BLaER1 (cell line): Measurements from ENCODE around the gene PHC2.

Experiments
- H3K27ac ChIP-seq: shearing (Covaris generic); formaldehyde crosslinking; 2 replicates; pipeline ENCODE4 v1.8.1; 2022
- H3K27me3 ChIP-seq: shearing (Covaris generic); formaldehyde crosslinking; 2 replicates; pipeline ENCODE4 v1.8.1; 2022
- H3K36me3 ChIP-seq: shearing (Covaris generic); formaldehyde crosslinking; 2 replicates; pipeline ENCODE4 v1.8.1; 2022
- H3K4me1 ChIP-seq: shearing (Covaris generic); formaldehyde crosslinking; 2 replicates; pipeline ENCODE4 v1.8.1; 2022
- H3K4me2 ChIP-seq: shearing (Covaris generic); formaldehyde crosslinking; 2 replicates; pipeline ENCODE4 v1.8.1; 2022
- H3K4me3 ChIP-seq: shearing (Covaris generic); formaldehyde crosslinking; 2 replicates; pipeline ENCODE4 v1.8.1; 2022
- H3K9ac ChIP-seq: shearing (Covaris generic); formaldehyde crosslinking; 2 replicates; pipeline ENCODE4 v1.8.1; 2022
- H3K9me3 ChIP-seq: shearing (Covaris generic); formaldehyde crosslinking; 2 replicates; pipeline ENCODE4 v1.8.1; 2022
- H4K20me1 ChIP-seq: shearing (Covaris generic); formaldehyde crosslinking; 2 replicates; pipeline ENCODE4 v1.8.1; 2022
- Cebpa-rat ChIP-seq: shearing (Covaris generic); IDR thresholded peaks from 2 replicates; pipeline ENCODE4 v1.8.1; 2022

PHC2 gene

DNA sequence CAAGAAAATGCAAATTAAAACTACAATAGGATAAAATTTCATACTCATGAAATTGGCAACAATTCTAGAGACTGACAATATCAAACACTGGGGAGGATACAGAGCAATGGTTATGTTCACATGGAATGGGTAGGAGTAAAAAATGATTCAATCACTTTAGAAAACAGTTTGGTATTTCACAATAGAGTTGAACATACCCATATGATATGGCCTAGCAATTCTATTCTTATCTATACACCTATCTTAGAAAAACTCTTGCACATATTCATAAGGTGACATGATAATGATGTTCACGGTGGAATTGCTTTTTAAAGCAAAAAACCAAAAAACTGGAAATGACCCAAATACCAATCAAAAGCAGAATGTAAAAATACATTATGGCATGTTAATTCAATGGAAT, 28.7 kb downstream of the PHC2 start:
- H4K20me1 ChIP-seq: no peaks in the 10 kb centered on the region
- no peak overlapping the region for H3K9ac ChIP-seq
- no peaks in the 10 kb centered on the region for H3K27me3 ChIP-seq
- H3K27ac ChIP-seq: no peak overlapping the region
- H3K4me3 ChIP-seq: no peak overlapping the region
- TF ChIP-seq Cebpa-rat: no peak
- H3K4me1 ChIP-seq: no peaks in the 10 kb centered on the region
- peaks cover 7% of the 10 kb centered on the region; the same call in 1 of the 2 replicates for H3K9me3 ChIP-seq
- H3K36me3 ChIP-seq: no peaks in the 10 kb centered on the region
- no peak overlapping the region for H3K4me2 ChIP-seq

DNA sequence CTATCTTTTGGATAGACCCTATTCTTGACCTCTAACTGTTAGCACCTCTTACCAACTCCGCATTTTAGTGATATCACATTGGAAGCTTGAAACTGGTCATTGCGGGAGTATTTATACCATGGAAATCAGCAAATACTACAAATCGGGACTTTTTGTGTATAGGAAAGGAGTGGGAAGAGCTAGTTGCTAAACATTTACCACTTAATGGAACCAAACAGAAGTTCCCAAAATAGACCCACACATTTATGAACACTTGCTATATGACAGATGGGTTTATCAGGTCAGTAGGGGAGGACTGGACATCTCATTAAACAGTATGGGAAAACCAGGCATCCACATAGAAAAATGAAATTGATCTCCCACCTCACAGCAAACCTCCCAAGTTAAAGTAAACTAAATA, 29.4 kb downstream of the PHC2 start:
- no peak overlapping the region for H3K9ac ChIP-seq
- peaks cover 4% of the 10 kb centered on the region; the same call in 1 of the 2 replicates for H3K9me3 ChIP-seq
- H3K4me1 ChIP-seq: no peaks in the 10 kb centered on the region
- H3K4me2 ChIP-seq: no peak overlapping the region
- no peaks in the 10 kb centered on the region for H3K27me3 ChIP-seq
- H3K27ac ChIP-seq: no peak overlapping the region
- no peaks in the 10 kb centered on the region for H3K36me3 ChIP-seq
- no peak for TF ChIP-seq Cebpa-rat
- no peak overlapping the region for H3K4me3 ChIP-seq
- no peaks in the 10 kb centered on the region for H4K20me1 ChIP-seq

- TF ChIP-seq Cebpa-rat: no peak
- Histone ChIP-seq H3K9me3 (no peaks in the 10 kb centered on the region), H4K20me1 (no peaks in the 10 kb centered on the region), H3K4me1 (no peaks in the 10 kb centered on the region), H3K36me3 (no peaks in the 10 kb centered on the region), H3K27me3 (no peaks in the 10 kb centered on the region), H3K4me2 (no peak overlapping the region), H3K9ac (no peak overlapping the region), H3K4me3 (no peak overlapping the region), H3K27ac (no peak overlapping the region)
These were observed 30.6 kb downstream of the PHC2 start for GRCh38 chr1:33400153-33400911.

DNA sequence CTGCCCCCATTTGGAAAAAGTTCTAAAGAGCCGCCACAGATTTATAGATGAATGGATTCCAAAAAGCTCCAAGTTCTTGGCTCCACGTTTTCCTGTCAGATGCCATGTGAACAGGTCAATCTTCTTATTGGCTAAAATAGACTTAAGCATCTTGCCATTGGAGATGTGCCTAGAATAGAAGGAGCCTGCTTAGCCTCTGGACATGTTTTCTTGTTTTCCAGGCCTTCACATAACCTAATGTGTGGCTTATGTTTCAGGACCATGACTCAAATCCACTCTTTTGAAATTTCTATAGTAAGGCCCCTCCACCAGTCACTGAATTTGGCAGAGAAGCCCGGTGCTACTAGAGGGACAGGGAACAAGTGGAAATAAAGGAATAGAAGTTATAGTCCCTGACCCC, 31.5 kb downstream of the PHC2 start:
- H3K9me3 ChIP-seq: no peaks in the 10 kb centered on the region
- no peak overlapping the region for H3K9ac ChIP-seq
- no peaks in the 10 kb centered on the region for H3K36me3 ChIP-seq
- H3K4me3 ChIP-seq: no peak overlapping the region
- H3K4me2 ChIP-seq: no peak overlapping the region
- no peaks in the 10 kb centered on the region for H4K20me1 ChIP-seq
- H3K27ac ChIP-seq: no peak overlapping the region
- no peaks in the 10 kb centered on the region for H3K4me1 ChIP-seq
- H3K27me3 ChIP-seq: no peaks in the 10 kb centered on the region
- no peak for TF ChIP-seq Cebpa-rat

- no peaks in the 10 kb centered on the region for H3K4me1 ChIP-seq
- H3K4me2 ChIP-seq: no peak overlapping the region
- no peak overlapping the region for H3K27ac ChIP-seq
- H3K4me3 ChIP-seq: no peak overlapping the region
- no peak for TF ChIP-seq Cebpa-rat
- H3K36me3 ChIP-seq: no peaks in the 10 kb centered on the region
- no peaks in the 10 kb centered on the region for H3K27me3 ChIP-seq
- H3K9ac ChIP-seq: no peak overlapping the region
- H4K20me1 ChIP-seq: no peaks in the 10 kb centered on the region
- no peaks in the 10 kb centered on the region for H3K9me3 ChIP-seq
These were observed 32.9 kb downstream of the PHC2 start for GRCh38 chr1:33397994-33398393.

- Histone ChIP-seq H4K20me1 (no peaks in the 10 kb centered on the region), H3K9me3 (no peaks in the 10 kb centered on the region), H3K27me3 (no peaks in the 10 kb centered on the region), H3K4me2 (no peak overlapping the region), H3K36me3 (no peaks in the 10 kb centered on the region), H3K9ac (no peak overlapping the region), H3K4me1 (no peaks in the 10 kb centered on the region), H3K27ac (no peak overlapping the region), H3K4me3 (no peak overlapping the region)
- TF ChIP-seq Cebpa-rat: no peak
These were observed 33.8 kb downstream of the PHC2 start for GRCh38 chr1:33397125-33397506.

- no peak overlapping the region for H3K9ac ChIP-seq
- no peak overlapping the region for H3K4me2 ChIP-seq
- H3K9me3 ChIP-seq: no peaks in the 10 kb centered on the region
- H3K27me3 ChIP-seq: no peaks in the 10 kb centered on the region
- TF ChIP-seq Cebpa-rat: no peak
- H3K4me3 ChIP-seq: no peak overlapping the region
- H3K36me3 ChIP-seq: no peaks in the 10 kb centered on the region
- no peak overlapping the region for H3K27ac ChIP-seq
- H4K20me1 ChIP-seq: no peaks in the 10 kb centered on the region
- no peaks in the 10 kb centered on the region for H3K4me1 ChIP-seq
These were observed 34.4 kb downstream of the PHC2 start for GRCh38 chr1:33396188-33397124.

DNA sequence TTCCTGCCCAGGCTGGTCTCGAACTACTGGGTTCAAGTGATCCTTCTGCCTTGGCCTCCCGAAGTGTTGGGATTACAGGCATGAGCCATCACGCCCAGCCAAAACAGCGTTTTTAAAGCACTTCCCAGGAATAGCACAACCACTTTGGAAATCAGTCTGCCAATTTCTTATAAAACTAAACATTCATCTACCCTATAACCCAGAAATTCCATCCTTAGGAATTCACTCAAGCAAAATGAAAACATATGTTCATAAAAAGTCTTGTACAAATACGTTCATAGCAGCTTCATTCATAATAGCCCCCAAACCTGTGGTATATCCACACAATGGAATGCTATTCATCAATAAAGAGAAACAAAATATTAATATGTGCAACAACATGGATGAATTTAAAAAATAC, 36.1 kb downstream of the PHC2 start:
- TF ChIP-seq Cebpa-rat: no peak
- H3K4me1 ChIP-seq: no peaks in the 10 kb centered on the region
- no peak overlapping the region for H3K4me3 ChIP-seq
- H3K27ac ChIP-seq: no peak overlapping the region
- no peaks in the 10 kb centered on the region for H4K20me1 ChIP-seq
- no peak overlapping the region for H3K9ac ChIP-seq
- no peak overlapping the region for H3K4me2 ChIP-seq
- no peaks in the 10 kb centered on the region for H3K27me3 ChIP-seq
- H3K9me3 ChIP-seq: no peaks in the 10 kb centered on the region
- no peaks in the 10 kb centered on the region for H3K36me3 ChIP-seq

- no peak for TF ChIP-seq Cebpa-rat
- Histone ChIP-seq H3K36me3 (no peaks in the 10 kb centered on the region), H3K4me1 (no peaks in the 10 kb centered on the region), H4K20me1 (no peaks in the 10 kb centered on the region), H3K4me2 (no peak overlapping the region), H3K27me3 (no peaks in the 10 kb centered on the region), H3K9ac (no peak overlapping the region), H3K27ac (no peak overlapping the region), H3K4me3 (no peak overlapping the region), H3K9me3 (no peaks in the 10 kb centered on the region)
These were observed 36.9 kb downstream of the PHC2 start for GRCh38 chr1:33393991-33394390.

GRCh38 chr1:33393524-33393923, 37.4 kb downstream of the PHC2 start:
- Histone ChIP-seq H3K9ac (no peak overlapping the region), H3K4me2 (no peak overlapping the region), H3K4me3 (no peak overlapping the region), H3K4me1 (no peaks in the 10 kb centered on the region), H4K20me1 (no peaks in the 10 kb centered on the region), H3K36me3 (no peaks in the 10 kb centered on the region), H3K27ac (no peak overlapping the region), H3K27me3 (no peaks in the 10 kb centered on the region), H3K9me3 (no peaks in the 10 kb centered on the region)
- TF ChIP-seq Cebpa-rat: no peak
